MM.1S (cell line): ENCODE results near the gene DIO1.

Experiments used
- DNase-seq: peaks from one replicate; pipeline ENCODE4 v3.0.0-alpha.2; 2015
- H2AFZ ChIP-seq: fragments of 300-600 bp; sonication (generic); 2 replicates; pipeline ENCODE4 v1.6.0; 2016; ENCODE audit warnings: antibody characterized with exemption, low read length
- H3F3A ChIP-seq: fragments of 300-600 bp; sonication (generic); 2 replicates; pipeline ENCODE4 v1.6.1; 2016; ENCODE audit warnings: mild to moderate bottlenecking, antibody characterized with exemption, low read length, moderate library complexity, mixed read lengths; ENCODE audit not compliant: insufficient read depth
- H3K27ac ChIP-seq: fragments of 300-600 bp; sonication (generic); 2 replicates; pipeline ENCODE4 v1.5.1; 2016; ENCODE audit warnings: mild to moderate bottlenecking, low read length
- H3K27me3 ChIP-seq: fragments of 300-600 bp; sonication (generic); replicated peaks from 2 replicates; pipeline ENCODE4 v1.6.0; 2016; ENCODE audit warnings: low read length; ENCODE audit not compliant: insufficient read depth
- H3K36me3 ChIP-seq: fragments of 300-600 bp; sonication (generic); replicated peaks from 2 replicates; pipeline ENCODE4 v1.6.1; 2016; ENCODE audit warnings: mild to moderate bottlenecking, low read length, mixed read lengths; ENCODE audit not compliant: insufficient read depth
- H3K4me1 ChIP-seq: fragments of 300-600 bp; sonication (generic); 2 replicates; pipeline ENCODE4 v1.6.1; 2016; ENCODE audit warnings: low read length, mixed read lengths
- H3K4me2 ChIP-seq: fragments of 300-600 bp; sonication (generic); 2 replicates; pipeline ENCODE4 v1.6.0; 2016; ENCODE audit warnings: low read depth, low read length
- H3K4me3 ChIP-seq: fragments of 300-600 bp; sonication (generic); 2 replicates; pipeline ENCODE4 v1.5.1; 2016; ENCODE audit warnings: low read length, mixed read lengths
- H3K79me2 ChIP-seq: fragments of 300-600 bp; sonication (generic); 2 replicates; pipeline ENCODE4 v1.6.1; 2016; ENCODE audit warnings: mixed run types, low read length, mixed read lengths
- H3K9ac ChIP-seq: fragments of 300-600 bp; sonication (generic); 2 replicates; pipeline ENCODE4 v1.6.1; 2016; ENCODE audit warnings: low read length, mixed read lengths
- H3K9me2 ChIP-seq: fragments of 300-600 bp; sonication (generic); replicated peaks from 2 replicates; pipeline ENCODE4 v1.6.1; 2016; ENCODE audit warnings: mild to moderate bottlenecking, low read length, mixed read lengths; ENCODE audit not compliant: insufficient read depth
- H3K9me3 ChIP-seq: fragments of 300-600 bp; sonication (generic); replicated peaks from 2 replicates; pipeline ENCODE4 v1.6.1; 2016; ENCODE audit warnings: mild to moderate bottlenecking, low read length, mixed read lengths; ENCODE audit not compliant: insufficient read depth
- H4K20me1 ChIP-seq: fragments of 300-600 bp; sonication (generic); 2 replicates; pipeline ENCODE4 v1.6.1; 2016; ENCODE audit warnings: mild to moderate bottlenecking, low read length, moderate library complexity, mixed read lengths; ENCODE audit not compliant: insufficient read depth
- CTCF ChIP-seq: fragments of 300-600 bp; sonication (generic); IDR thresholded peaks from 2 replicates; pipeline ENCODE4 v1.5.1; 2016; ENCODE audit warnings: antibody characterized with exemption, low read length, mixed read lengths
- EZH2 ChIP-seq: fragments of 300-600 bp; sonication (generic); optimal IDR thresholded peaks from 2 replicates; pipeline ENCODE3; 2017; ENCODE audit warnings: low read depth, mild to moderate bottlenecking, antibody characterized with exemption, low read length, mixed read lengths
- EZH2phosphoT487 ChIP-seq: fragments of 300-600 bp; sonication (generic); IDR thresholded peaks from 2 replicates; pipeline ENCODE4 v1.6.1; 2018; ENCODE audit warnings: antibody characterized with exemption, low read length

DIO1 gene

GRCh38 chr1:53931523-53931922 lies 37.5 kb downstream of the DIO1 start:
- Histone ChIP-seq H3K27ac (no peak overlapping the region), H3K9me2 (no peaks in the 10 kb centered on the region), H3K36me3 (0 out of 2 replicates have a peak, but pooled peaks cover 3% of the 10 kb centered on the region), H3K4me3 (no peak overlapping the region), H4K20me1 (no peaks in the 10 kb centered on the region), H2AFZ (no peak overlapping the region), H3K4me1 (no peaks in the 10 kb centered on the region), H3K9ac (no peak overlapping the region), H3F3A (no peaks in the 10 kb centered on the region), H3K9me3 (no peaks in the 10 kb centered on the region), H3K4me2 (no peak overlapping the region), H3K27me3 (no peaks in the 10 kb centered on the region), H3K79me2 (no peaks in the 10 kb centered on the region)
- DNase-seq = no peak
- no peak for TF ChIP-seq EZH2
- TF ChIP-seq CTCF = no peak
- no peak for TF ChIP-seq EZH2phosphoT487

GRCh38 chr1:53934170-53934765 lies 40.3 kb downstream of the DIO1 start:
- Histone ChIP-seq H3K79me2 (no peaks in the 10 kb centered on the region), H4K20me1 (no peaks in the 10 kb centered on the region), H3F3A (no peaks in the 10 kb centered on the region), H3K9me3 (no peaks in the 10 kb centered on the region), H3K36me3 (peaks cover 3% of the 10 kb centered on the region; the same call in 1 of the 2 replicates), H3K9ac (no peak overlapping the region), H2AFZ (no peak overlapping the region), H3K27me3 (no peaks in the 10 kb centered on the region), H3K4me2 (no peak overlapping the region), H3K9me2 (no peaks in the 10 kb centered on the region), H3K4me1 (no peaks in the 10 kb centered on the region), H3K27ac (no peak overlapping the region), H3K4me3 (no peak overlapping the region)
- TF ChIP-seq EZH2 (no peak), CTCF (no peak), EZH2phosphoT487 (no peak)
- DNase-seq = no peak

GRCh38 chr1:53936430-53936829 lies 42.4 kb downstream of the DIO1 start:
- Histone ChIP-seq H3K36me3 (peaks cover 3% of the 10 kb centered on the region; the same call in 1 of the 2 replicates), H3K9ac (no peak overlapping the region), H3K9me3 (no peaks in the 10 kb centered on the region), H3K4me1 (no peaks in the 10 kb centered on the region), H3F3A (no peaks in the 10 kb centered on the region), H3K4me2 (no peak overlapping the region), H3K4me3 (no peak overlapping the region), H4K20me1 (no peaks in the 10 kb centered on the region), H3K79me2 (no peaks in the 10 kb centered on the region), H3K9me2 (no peaks in the 10 kb centered on the region), H3K27ac (no peak overlapping the region), H3K27me3 (no peaks in the 10 kb centered on the region), H2AFZ (no peak overlapping the region)
- no peak for DNase-seq
- TF ChIP-seq EZH2phosphoT487 (no peak), EZH2 (no peak), CTCF (no peak)
